ENCODE data around the gene PBXIP1. TPM values are rescaled to one million over a fixed set of nuclear protein-coding genes. Genes with fewer than 3 reads are reported as not detected.

PBXIP1 gene
- polyA plus RNA-seq, 3 donors = 23.1 to 31.7 (median 24.0) TPM

GRCh38 chr1:154972517-154973343 is 16.8 kb upstream of the PBXIP1 start:
- Histone ChIP-seq H3K79me2 (ENCODE audit: insufficient read depth, low read length) (peaks cover 80% of the 10 kb centered on the region), H3K4me1 (ENCODE audit: control insufficient read depth in 1 of 2, insufficient read depth in 2 of 2, low read length in 2 of 2) (peaks cover 49 to 56% of the 10 kb centered on the region in 2 donors), H4K20me1 (ENCODE audit: insufficient read depth, low read length) (peaks cover 56% of the 10 kb centered on the region), H2AFZ (ENCODE audit: insufficient read depth, low read depth, low read length, poor library complexity, severe bottlenecking) (no peak overlapping the region), H3K36me3 (replicated peaks in 1 of 2; ENCODE audit: control insufficient read depth in 1 of 2, insufficient read depth in 2 of 2, low read length in 2 of 2) (peaks cover 13 to 24% of the 10 kb centered on the region in 2 donors), H3K27ac (ENCODE audit: low read depth in 1 of 2, low read length in 2 of 2) (peak overlapping the region; percentile 94 to 98), H3K9ac (ENCODE audit: insufficient read depth, low read length, poor library complexity, severe bottlenecking) (no peak overlapping the region), H3K27me3 (ENCODE audit: control insufficient read depth in 2 of 2, insufficient read depth in 2 of 2, low read length in 2 of 2) (no peaks in the 10 kb centered on the region), H3K4me2 (replicated peaks; ENCODE audit: extremely low read depth, low read length, poor library complexity, severe bottlenecking) (peak overlapping the region; percentile 99), H3K4me3 (replicated peaks in 1 of 3; ENCODE audit: low read depth in 2 of 3, low read length in 3 of 3) (peak overlapping the region in 1 of 3 experiments; percentile 92), H3K9me3 (replicated peaks in 1 of 2; ENCODE audit: control insufficient read depth in 1 of 2, insufficient read depth in 1 of 2, low read length in 2 of 2) (no peaks in the 10 kb centered on the region)
- peaks cover 28 to 36% of the 10 kb centered on the region in 2 donors for H3K36me3 Mint-ChIP-seq
- no peak for DNase-seq
- H3K4me3 Mint-ChIP-seq = peak overlapping the region in 1 of 2 donors; percentile 55
- H3K27me3 Mint-ChIP-seq (ENCODE audit: low read depth in 3 of 3) = peaks cover 0 to 3% (median 0%) of the 10 kb centered on the region in 3 donors
- no peak for TF ChIP-seq CTCF (IDR thresholded peaks at IDR 0.05)
- peaks cover 39% of the 10 kb centered on the region for H3K4me1 Mint-ChIP-seq
- intact Hi-C loops (cut with micrococcal nuclease) = loop anchor here (5.0 kb wide), 3 partner anchors 35 to 90 kb away; partner anchors contain the start of gene EFNA4 (in 1 of the 2)
- 87% methylated on average over 6 of the region's 18 CpGs for WGBS (ENCODE audit: insufficient coverage)
- H3K9me3 Mint-ChIP-seq = no peaks in the 10 kb centered on the region
- peak overlapping the region in 2 of 7 donors; percentile 70 to 84 for H3K27ac Mint-ChIP-seq

- intact Hi-C loops (cut with micrococcal nuclease) = loop anchor here (5.0 kb wide), 3 partner anchors 35 to 90 kb away; partner anchors contain the start of gene EFNA4 (in 1 of the 2)
- Mint-ChIP-seq H3K27me3 (ENCODE audit: low read depth in 3 of 3) (peaks cover 0 to 4% (median 0%) of the 10 kb centered on the region in 3 donors), H3K27ac (peak overlapping the region in 2 of 7 donors; percentile 63 to 89), H3K9me3 (no peaks in the 10 kb centered on the region), H3K4me3 (no peak overlapping the region), H3K4me1 (peaks cover 34% of the 10 kb centered on the region), H3K36me3 (peaks cover 34 to 42% of the 10 kb centered on the region in 2 donors)
- Histone ChIP-seq H3K27me3 (ENCODE audit: control insufficient read depth in 2 of 2, insufficient read depth in 2 of 2, low read length in 2 of 2) (no peaks in the 10 kb centered on the region), H3K9me3 (replicated peaks in 1 of 2; ENCODE audit: control insufficient read depth in 1 of 2, insufficient read depth in 1 of 2, low read length in 2 of 2) (no peaks in the 10 kb centered on the region), H3K79me2 (ENCODE audit: insufficient read depth, low read length) (peaks cover 79% of the 10 kb centered on the region), H3K4me2 (replicated peaks; ENCODE audit: extremely low read depth, low read length, poor library complexity, severe bottlenecking) (no peak overlapping the region), H3K4me1 (ENCODE audit: control insufficient read depth in 1 of 2, insufficient read depth in 2 of 2, low read length in 2 of 2) (peaks cover 47 to 52% of the 10 kb centered on the region in 2 donors), H2AFZ (ENCODE audit: insufficient read depth, low read depth, low read length, poor library complexity, severe bottlenecking) (no peak overlapping the region), H3K27ac (ENCODE audit: low read depth in 1 of 2, low read length in 2 of 2) (peak overlapping the region in 1 of 2 donors; percentile 94), H4K20me1 (ENCODE audit: insufficient read depth, low read length) (peaks cover 62% of the 10 kb centered on the region), H3K36me3 (replicated peaks in 1 of 2; ENCODE audit: control insufficient read depth in 1 of 2, insufficient read depth in 2 of 2, low read length in 2 of 2) (peaks cover 19 to 30% of the 10 kb centered on the region in 2 donors), H3K4me3 (replicated peaks in 1 of 3; ENCODE audit: low read depth in 2 of 3, low read length in 3 of 3) (peak overlapping the region in 1 of 3 experiments; percentile 92), H3K9ac (ENCODE audit: insufficient read depth, low read length, poor library complexity, severe bottlenecking) (no peak overlapping the region)
- no peak for DNase-seq
- TF ChIP-seq CTCF (IDR thresholded peaks at IDR 0.05) = no peak
- WGBS (ENCODE audit: insufficient coverage) = no CpG with 5 or more reads among the region's 3 CpGs
These were observed 16.3 kb upstream of the PBXIP1 start for GRCh38 chr1:154972213-154972516.
